T-helper 22 cell (primary cell): ENCODE data around the gene SLC2A4.

Source experiments
- DNase-seq: peaks from one replicate; pipeline ENCODE4 v3.0.0-alpha.2; 2020; ENCODE audit warnings: low read depth

Gene SLC2A4

GRCh38 chr17:7306911-7307685 is 25.6 kb downstream of the SLC2A4 start, which contains the start of gene EIF5A:
TSS of gene EIF5A (plus strand) at chr17:7307628. CDS start at chr17:7309636, 2,008 bp downstream.
- peak; percentile 100 for DNase-seq

GRCh38 chr17:7307686-7308624 is 26.4 kb downstream of the SLC2A4 start:
- peak; percentile 43 for DNase-seq

- peak; percentile 91 for DNase-seq
These were observed 27.3 kb downstream of the SLC2A4 start for GRCh38 chr17:7308625-7309433.

- DNase-seq = no peak
These were observed 28.1 kb downstream of the SLC2A4 start for GRCh38 chr17:7309628-7310027.

GRCh38 chr17:7311110-7311705 is 29.7 kb downstream of the SLC2A4 start:
- DNase-seq = no peak

GRCh38 chr17:7312432-7313087 is 31.0 kb downstream of the SLC2A4 start:
- DNase-seq = no peak

GRCh38 chr17:7313088-7313889 is 31.8 kb downstream of the SLC2A4 start:
- DNase-seq = no peak

- DNase-seq = no peak
These were observed 32.6 kb downstream of the SLC2A4 start for GRCh38 chr17:7313890-7314718.

- peak; percentile 89 for DNase-seq
These were observed 33.4 kb downstream of the SLC2A4 start, which contains the start of gene GPS2 for GRCh38 chr17:7314719-7315569. TSS of gene GPS2 (minus strand) at chr17:7315360. CDS start at chr17:7315052, 308 bp downstream.

GRCh38 chr17:7315570-7316235 is 34.2 kb downstream of the SLC2A4 start:
- DNase-seq = no peak

GRCh38 chr17:7317161-7317803 is 35.8 kb downstream of the SLC2A4 start:
- DNase-seq = no peak

- no peak for DNase-seq
These were observed 36.8 kb downstream of the SLC2A4 start for GRCh38 chr17:7318121-7318860.

- DNase-seq = no peak
These were observed 39.9 kb downstream of the SLC2A4 start for GRCh38 chr17:7321466-7321865.

GRCh38 chr17:7322520-7323194 is 41.1 kb downstream of the SLC2A4 start:
- DNase-seq = no peak

- peak; percentile 30 for DNase-seq
These were observed 42.4 kb downstream of the SLC2A4 start for GRCh38 chr17:7323731-7324437.
